Neural progenitor cell (in vitro differentiated cells): ENCODE results near the gene PNMA6E.

Source experiments
- EZH2 ChIP-seq: fragments of 200-600 bp; sonication (generic); IDR thresholded peaks from 2 replicates; pipeline ENCODE4 v1.6.1; 2017; ENCODE audit warnings: antibody characterized with exemption, mild to moderate bottlenecking, moderate library complexity
- EZH2phosphoT487 ChIP-seq: fragments of 200-600 bp; sonication (generic); IDR thresholded peaks from 2 replicates; pipeline ENCODE4 v1.6.1; 2017; ENCODE audit warnings: antibody characterized with exemption
- TF ChIP-seq, protein P1 (sequence below): fragments of 200-600 bp; sonication (generic); IDR thresholded peaks from 2 replicates; pipeline ENCODE4 v1.5.1; 2017; ENCODE audit warnings: antibody characterized with exemption, mild to moderate bottlenecking

DNA sequence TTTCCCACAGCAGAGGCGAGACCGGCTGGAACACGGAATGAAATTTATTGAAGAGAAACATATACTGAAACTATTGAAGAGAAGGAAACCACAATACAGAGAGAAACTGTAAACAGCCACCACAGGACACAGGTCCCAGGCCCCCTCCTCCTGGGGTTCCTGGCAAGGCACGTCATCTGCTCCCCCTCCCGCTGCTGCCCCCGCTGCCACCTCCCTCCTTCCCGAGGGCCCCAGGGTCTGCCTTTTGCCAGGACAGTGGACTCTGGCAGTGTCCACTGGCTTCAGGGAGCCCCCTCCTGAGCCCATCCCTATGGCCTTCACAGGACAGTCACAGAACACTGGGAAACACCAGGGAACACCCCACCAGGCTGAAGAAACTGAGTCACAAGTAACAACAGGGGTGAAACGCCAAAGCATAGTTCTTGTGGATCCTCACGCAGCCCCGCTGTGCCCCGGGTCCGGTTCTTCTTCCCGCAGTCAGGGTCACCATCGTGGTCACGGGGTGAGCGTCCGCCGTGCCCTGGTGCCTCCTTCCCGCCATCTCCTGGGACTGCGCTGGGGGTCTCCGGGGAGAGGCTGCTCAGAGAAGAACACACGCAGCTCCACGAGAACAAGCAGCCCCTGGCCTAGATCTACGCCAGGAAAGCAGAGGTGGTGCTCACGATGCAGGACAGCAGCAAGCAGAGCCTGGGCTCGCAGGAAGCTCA is 5.4 kb downstream of the PNMA6E start:
- TF ChIP-seq, protein P1, sequence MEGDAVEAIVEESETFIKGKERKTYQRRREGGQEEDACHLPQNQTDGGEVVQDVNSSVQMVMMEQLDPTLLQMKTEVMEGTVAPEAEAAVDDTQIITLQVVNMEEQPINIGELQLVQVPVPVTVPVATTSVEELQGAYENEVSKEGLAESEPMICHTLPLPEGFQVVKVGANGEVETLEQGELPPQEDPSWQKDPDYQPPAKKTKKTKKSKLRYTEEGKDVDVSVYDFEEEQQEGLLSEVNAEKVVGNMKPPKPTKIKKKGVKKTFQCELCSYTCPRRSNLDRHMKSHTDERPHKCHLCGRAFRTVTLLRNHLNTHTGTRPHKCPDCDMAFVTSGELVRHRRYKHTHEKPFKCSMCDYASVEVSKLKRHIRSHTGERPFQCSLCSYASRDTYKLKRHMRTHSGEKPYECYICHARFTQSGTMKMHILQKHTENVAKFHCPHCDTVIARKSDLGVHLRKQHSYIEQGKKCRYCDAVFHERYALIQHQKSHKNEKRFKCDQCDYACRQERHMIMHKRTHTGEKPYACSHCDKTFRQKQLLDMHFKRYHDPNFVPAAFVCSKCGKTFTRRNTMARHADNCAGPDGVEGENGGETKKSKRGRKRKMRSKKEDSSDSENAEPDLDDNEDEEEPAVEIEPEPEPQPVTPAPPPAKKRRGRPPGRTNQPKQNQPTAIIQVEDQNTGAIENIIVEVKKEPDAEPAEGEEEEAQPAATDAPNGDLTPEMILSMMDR, result no peak
- TF ChIP-seq EZH2 (no peak), EZH2phosphoT487 (no peak)
